Dermis microvascular lymphatic vessel endothelial cell (primary cell): ENCODE results near the gene SIAH1. TPM values are rescaled to one million over a fixed set of nuclear protein-coding genes. Genes with fewer than 3 reads are reported as not detected.
"Not testable (repeated sequence)": the region's sequence is repeated elsewhere in the genome, so short reads cannot be mapped to it uniquely, and the experiment has no call there.

Source experiments
- DNase-seq, 2 donors: peaks; one replicate each; pipeline versions ENCODE4 v3.0.0 to v3.0.0-alpha.2; 2010; ENCODE audit warnings: low read depth in 2 of 2
- total RNA-seq: library from RNA; depleted of rRNA; stranded (reverse); fragments of >200 nt; gene quantifications from 2 replicates; pipeline ENCODE4 v1.2.1, GENCODE V29; 2014

The SIAH1 gene, protein sequence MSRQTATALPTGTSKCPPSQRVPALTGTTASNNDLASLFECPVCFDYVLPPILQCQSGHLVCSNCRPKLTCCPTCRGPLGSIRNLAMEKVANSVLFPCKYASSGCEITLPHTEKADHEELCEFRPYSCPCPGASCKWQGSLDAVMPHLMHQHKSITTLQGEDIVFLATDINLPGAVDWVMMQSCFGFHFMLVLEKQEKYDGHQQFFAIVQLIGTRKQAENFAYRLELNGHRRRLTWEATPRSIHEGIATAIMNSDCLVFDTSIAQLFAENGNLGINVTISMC
- 28.4 and 35.3 TPM in 2 replicates for total RNA-seq

DNA sequence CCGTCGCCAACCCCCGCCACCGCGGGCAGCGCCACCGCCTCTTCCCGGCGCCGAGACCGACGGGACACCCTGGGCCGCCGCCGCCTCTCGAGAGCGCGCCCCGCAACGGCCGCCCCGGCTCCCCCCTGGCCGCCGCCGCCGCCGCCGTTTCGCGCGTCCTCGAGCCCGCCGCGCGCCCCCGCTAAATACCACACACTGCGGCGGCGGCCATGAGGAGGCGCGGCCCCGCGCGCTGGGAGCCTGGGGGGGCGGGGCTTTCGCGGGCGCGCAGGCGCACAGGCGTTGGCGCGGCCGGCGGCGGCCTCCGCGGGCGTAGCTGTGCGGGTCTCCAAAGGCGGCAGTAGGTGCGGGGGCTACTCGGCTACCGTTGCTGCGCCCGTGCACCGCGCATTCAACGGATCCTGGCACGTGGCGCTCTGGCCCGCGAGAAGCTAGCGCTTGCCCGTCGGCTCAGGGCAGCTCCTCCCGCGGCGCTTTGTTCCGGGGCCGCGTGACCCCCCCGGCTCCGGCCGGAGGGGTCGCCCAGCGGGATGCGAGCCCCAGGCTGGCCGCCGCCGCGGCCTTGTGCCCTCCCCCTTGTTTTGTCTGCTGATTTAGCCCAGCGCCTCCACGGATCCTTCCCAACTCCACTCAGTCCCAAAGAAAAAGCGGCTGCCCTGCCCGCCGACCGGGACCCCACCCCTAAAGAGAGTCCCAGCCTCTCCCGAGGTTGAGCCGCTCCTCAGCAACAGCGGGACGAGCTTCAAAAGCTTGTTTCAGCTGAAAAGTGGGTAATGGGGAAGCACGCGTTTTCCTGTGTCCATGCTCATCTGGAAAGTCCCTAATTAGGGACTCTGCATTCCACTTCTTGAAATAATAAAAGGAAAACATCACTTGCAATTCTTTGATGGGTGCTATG, at the start of gene SIAH1:
Gene SIAH1, minus strand, starts transcription at position 161 of the 898 bp plus-strand sequence. CDS start 22,985 bp downstream, outside the sequence.
- DNase-seq, result peak; percentile 39 to 83

DNA sequence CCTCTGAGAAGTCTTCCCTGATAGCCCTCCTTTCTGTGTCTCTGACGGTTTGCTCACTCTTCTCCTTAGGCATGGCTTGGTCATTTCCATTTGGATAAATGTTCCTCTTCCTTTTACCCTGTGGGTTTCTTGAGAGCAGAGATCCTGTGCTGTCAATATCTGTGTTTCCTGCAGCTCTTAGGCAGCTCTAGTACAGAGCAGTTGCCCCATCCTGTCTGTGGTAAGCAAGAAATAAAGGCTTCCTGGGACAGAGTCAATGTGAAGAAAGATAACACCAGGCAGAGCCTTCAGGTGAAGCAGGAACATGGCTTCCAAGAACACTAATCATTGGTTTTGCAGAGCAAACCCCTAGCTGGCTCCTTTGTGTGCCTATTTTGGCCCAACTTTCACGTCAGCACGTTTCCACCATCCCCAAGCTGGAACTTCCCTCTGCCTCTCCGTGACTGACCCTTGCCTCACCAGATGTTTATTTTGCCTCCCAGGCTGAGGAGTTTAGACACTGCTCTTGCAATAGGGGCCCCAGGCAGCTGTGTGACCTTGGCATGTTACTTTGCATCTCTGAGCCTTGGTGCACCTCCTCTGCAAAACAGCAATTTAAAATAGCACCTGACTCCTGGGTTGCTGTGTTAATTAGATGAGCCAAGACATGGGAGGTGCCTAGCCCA, 49.6 kb upstream of the SIAH1 start:
- no peak for DNase-seq

- no peak for DNase-seq
These were observed 48.8 kb upstream of the SIAH1 start for GRCh38 chr16:48433850-48434530.

DNA sequence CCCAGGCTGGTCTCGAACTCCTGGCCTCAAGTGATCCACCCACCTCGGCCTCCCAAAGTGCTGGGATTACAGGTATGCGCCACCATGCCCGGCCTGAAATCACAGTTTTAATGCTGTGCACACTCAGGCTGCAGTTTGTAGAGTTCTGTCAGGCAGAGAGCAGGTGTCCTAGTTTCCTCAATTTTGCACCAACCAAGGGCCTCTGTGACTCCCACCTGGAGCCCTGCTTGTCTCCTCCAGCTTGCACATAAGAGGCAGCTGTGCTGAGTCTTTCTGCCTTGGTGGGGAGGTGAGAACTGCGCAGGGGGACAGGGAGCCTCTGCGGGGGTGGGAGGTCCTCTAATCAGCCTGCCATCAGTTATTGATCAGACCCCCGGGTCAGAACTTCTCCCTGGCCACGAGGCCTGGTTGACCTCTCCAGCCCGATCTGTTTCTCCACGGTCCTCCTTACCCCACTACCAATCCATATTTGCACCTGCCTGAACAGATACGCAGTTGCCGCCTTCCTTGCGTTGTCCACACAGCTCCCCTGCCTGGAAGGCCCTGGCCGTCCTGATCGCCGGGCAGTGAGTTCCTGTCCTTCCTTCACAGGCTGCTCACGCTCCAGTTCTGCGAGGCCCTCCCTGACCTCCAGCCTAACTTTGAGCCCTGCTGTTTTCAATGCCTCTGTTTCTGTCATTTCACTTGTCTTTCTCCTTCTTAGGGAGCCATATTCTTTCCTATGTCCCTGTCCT, 48.1 kb upstream of the SIAH1 start:
- no peak for DNase-seq

DNA sequence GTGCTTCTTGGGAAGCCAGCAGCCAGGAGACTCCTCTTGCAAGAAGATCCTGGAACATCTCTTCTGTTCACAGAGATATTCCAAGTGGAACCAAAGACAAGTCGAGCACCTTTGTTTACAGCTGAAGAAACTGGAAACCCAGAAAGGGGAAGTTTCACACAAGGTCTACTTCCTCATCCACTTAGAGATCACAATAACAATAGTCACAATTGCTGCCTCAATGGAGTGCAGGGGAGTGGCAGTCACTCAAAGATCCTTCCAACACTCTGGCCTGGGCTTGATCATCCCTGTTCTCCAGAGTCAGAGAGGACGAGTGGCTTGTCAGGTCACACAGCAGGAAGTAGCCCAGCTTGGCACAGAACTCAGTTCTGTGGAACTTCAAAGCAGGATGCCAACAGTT, 46.9 kb upstream of the SIAH1 start:
- DNase-seq, result no peak

DNA sequence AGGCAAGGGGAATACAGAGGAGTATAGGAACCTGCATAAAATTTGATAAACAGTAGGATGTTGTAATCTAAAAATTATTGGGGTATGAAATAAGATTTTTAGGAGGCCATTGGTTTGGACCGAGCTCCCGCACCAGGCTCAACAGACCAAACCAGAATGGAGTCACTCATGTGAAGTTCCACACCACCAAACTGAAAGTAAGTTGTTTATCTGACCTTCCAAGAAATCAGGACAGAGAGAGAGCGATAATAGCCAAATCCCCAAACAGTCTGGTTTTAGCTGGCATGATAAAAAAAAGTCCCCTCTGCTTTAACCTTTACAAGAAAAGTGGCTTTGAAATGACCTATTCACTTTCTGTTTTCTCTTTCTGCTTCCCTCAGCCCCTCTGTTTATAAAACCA, 45.7 kb upstream of the SIAH1 start:
- DNase-seq, result no peak

DNA sequence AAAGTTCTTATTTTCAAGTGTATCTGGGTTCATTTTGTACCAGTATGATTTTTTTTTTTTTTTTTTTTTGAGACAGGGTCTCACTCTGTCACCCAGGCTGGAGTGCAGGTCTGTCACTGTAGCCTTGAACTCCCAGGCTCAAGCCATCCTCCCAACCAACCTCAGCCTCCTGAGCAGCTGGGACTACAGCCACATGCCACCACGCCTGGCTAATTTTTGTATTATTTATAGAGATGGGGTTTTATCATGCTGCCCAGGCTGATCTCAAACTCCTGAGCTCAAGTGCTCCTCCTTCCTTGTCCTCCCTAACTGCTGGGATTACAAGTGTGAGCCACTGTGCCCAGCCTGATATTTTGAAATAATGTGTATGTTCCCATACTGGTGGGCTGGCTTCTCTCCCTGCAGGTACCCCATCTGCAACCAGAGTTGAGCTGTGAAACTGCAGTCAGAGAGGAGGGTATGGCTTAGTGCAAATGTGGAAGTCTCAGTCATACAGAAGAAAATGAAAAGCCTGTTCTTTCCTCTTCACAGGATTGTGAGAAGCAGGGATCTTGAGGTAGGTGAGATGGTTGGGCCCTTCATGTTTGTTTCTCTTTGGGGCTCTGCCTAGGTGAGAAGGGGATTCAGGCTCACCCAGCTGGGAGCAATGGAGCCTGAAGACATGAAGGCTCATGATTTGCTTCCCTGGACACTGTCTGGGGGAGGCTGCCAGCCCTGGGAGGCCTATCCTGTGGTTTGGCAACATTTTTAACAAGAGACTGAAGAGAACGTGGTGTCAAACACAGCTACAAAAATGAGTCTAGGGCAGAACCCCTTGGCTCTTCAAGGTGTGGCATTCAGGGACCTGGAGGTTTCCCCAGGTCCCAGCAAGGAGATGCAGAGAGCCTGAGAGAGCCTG, 41.3 kb upstream of the SIAH1 start:
- DNase-seq, result no peak

DNA sequence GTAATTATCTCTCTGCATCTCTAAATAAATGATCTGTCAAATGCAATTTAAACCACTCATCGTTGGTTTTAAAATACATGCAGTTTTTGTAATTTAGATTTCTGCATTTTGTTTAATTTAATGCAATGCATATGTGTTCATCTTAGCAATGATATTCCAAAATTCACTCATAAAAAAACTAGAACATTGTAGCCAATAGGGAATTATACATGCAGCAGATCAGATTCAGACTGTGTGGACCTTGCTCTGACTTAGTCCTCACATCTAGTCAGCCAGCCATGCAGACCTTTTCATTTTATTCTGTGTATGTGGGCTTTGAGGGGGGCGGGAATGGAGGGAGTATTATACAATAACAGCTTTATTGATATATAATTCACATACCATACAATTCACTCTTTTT, 37.3 kb upstream of the SIAH1 start:
- no peak for DNase-seq

DNA sequence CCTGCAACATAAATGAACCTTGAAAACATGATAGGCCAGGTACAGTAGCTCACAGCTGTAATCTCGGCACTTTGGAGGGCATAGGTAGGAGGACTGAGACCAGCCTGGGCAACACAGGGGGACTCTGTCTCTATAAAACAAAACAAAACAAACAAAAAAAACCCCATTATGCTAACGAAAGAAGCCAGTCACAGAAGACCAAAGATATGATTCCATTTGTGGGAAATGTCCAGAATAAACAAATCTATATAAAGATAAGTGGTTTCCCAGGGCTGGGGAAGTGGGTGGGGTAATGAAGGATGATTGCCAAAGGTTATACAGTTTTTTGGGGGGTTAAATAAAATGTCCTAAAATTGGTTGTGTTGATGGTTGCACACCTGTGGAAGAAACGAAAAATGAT, 36.5 kb upstream of the SIAH1 start:
- no peak for DNase-seq

DNA sequence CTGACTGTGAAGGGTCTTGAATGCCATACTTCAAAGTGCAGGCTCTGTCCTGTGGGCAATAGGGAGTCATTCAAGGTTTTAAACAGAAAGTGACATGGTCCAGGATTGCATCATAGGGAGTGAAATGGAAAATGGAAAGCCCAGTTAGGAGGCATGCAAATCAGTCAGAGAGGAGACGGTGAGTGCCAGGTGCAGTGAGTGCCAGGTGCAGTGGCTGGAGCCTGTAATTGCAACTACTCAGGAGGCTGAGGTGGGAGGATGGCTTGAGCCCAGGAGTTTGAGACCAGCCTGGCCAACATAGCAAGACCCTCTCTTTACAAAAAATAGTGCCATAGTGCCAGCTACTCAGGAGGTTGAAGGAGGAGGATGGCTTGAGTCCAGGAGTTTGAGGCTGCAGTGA, 35.2 kb upstream of the SIAH1 start:
- DNase-seq, result no peak

- not testable (repeated sequence) for DNase-seq
These were observed 31.4 kb upstream of the SIAH1 start for GRCh38 chr16:48416617-48417016.

DNA sequence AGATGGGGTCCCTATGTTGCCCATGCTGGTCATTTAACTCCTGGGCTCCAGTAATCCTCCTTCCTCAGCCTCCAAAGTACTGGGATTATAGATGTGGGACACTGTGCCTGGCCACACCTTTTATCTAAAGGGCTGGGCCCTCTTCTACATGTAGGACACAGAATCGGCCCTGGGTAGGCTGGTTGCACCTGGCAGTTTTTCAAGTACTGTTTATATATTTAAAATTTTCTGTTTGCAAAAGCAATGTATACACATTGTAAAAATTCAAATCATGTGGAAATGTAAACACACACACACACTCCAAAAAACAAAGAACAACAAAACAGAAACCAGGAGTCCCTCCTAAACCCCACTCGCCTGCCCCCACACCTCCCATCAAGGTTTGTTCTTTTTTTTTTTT, 28.1 kb upstream of the SIAH1 start:
- no peak for DNase-seq

DNA sequence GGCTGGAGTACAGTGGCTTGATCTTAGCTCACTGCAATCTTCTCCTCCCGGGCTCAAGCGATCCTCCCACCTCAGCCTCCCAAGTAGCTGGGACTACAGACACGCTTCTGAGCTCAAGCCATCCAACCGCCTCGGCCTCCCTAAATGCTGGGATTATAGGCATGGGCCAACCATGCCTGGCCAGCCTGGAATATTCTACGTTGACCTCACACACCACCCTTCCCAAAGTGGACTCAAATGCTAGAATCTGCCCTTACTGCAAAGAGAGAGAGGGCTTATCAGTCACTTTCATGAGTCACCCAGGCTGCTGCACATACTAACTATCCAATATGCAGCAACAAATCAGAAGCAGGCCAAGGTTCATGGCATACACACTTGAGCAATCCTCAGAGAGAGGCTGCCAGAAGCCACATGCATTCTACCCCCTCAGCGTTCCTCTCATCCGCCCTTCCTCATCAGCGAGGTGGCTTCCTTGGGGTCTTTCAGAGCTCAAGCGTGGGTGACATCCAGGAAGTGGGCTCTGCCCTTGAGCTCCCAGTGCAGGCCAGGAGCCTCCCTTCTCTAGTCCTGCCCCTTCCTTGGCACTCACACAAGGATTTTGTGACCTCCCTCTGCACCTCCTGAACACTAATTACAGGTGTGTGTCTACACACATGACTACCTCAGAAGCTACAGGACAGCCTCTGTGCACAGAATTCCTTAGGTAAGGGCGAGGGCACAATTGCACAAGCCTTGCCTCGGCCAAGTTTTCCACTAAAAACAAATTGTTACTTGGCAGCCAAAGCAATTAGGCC, 24.8 kb upstream of the SIAH1 start:
- DNase-seq, result no peak

- no peak for DNase-seq
These were observed 23.5 kb upstream of the SIAH1 start for GRCh38 chr16:48408688-48409087.

GRCh38 chr16:48405907-48406306, 20.7 kb upstream of the SIAH1 start:
- DNase-seq, result no peak

DNA sequence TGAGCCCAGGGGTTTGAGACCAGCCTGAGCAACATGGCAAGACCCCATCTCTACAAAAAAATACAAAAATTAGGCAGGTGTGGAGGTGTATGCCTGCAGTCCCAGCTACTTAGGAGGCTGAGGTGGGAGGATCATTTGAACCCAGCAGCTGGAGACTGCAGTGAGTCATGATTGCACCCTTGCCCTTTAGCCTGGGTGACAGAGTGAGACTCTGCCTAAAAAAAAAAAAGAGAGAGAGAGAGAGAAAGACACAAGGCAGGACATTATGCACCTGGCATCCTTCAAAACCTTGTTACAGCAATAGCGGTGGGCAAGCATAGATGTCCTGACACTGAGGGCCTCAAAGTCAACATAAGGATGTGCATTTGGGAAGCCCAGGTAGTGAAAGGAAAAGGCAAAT, 19.9 kb upstream of the SIAH1 start:
- DNase-seq, result no peak

DNA sequence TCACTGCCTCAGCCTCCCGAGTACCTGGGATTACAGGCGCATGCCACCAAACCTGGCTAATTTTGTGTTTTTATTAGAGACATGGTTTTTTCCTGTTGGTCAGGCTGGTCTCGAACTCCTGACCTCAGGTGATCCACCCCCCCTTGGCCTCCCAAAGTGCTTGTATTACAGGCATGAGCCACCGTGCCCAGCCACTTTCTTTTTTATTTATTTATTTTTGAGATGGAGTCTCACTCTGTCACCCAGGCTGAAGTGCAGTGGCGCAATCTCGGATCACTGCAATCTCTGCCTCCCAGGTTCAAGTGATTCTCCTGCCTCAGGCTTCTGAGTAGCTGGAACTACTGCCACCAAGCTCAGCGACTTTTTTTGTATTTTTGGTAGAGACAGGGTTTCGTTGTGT, 17.3 kb upstream of the SIAH1 start:
- not testable (repeated sequence) for DNase-seq

GRCh38 chr16:48395375-48395774, 10.2 kb upstream of the SIAH1 start:
- DNase-seq, result no peak

DNA sequence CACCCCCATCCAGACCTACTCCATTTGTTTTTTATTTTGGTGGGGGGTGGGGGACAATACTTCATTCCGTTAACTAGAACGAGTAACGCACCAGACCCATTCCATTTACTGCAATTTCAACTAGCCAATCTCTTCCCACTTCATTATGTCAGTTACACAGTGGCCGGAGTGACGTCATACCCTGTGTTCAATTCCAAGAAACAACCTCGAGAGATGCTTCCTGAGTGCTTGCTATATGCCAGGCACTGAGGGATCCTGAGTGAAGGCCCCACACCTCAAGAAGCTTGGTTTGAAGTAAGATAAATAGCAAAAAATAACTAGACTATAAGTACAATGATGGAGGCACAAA, 9.1 kb upstream of the SIAH1 start:
- DNase-seq, result no peak
